ENCODE results near the gene OLFM1.

OLFM1 gene
- 0 reads per million in 2 experiments for total RNA-seq

DNA sequence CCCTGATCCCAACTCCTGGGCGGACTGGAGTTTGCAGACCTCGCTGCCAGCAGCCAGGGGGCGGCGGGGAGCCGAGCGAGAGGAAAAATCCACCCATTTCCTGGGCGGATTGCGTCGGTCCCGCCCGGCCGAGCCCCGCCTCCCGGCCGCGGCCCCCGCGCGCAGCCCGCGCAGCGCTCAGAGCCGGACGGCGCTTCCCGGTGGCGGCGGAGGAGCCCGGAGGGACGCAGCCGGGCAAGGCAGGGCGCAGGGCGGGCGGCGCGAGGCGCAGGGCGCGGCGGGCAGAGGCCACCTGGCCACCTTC is at the start of gene OLFM1:
Gene OLFM1 (plus strand): TSS at position 180 of the 304 bp plus-strand sequence. CDS start 322 bp downstream, outside the sequence.
- no peak for DNase-seq (ENCODE audit: low read depth)

DNA sequence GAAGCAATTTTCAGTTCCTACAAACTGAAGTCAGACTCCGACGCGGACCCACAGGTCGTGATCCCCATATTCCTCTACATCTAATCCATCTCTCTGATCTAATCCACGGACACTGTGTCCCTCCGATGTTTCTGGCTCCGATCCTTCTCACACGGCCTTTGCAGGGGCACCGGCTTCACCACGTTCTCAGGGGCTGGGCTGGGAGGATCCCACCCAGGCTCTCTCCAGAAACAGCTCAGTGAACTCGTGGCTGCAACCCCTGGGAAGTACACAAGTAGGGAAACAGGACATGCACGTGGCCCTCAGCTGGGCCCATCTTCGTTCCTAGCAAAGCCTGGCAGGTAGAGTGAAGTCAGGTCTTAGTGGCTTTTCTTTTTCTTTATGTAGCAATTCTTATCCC is 49.1 kb upstream of the OLFM1 start:
- no peak for DNase-seq (ENCODE audit: low read depth)

- DNase-seq (ENCODE audit: low read depth) = no peak
Measured at GRCh38 chr9:135038826-135039225, 48.6 kb upstream of the OLFM1 start.

- no peak for DNase-seq (ENCODE audit: low read depth)
Measured at GRCh38 chr9:135039266-135039870, 48.1 kb upstream of the OLFM1 start.

DNA sequence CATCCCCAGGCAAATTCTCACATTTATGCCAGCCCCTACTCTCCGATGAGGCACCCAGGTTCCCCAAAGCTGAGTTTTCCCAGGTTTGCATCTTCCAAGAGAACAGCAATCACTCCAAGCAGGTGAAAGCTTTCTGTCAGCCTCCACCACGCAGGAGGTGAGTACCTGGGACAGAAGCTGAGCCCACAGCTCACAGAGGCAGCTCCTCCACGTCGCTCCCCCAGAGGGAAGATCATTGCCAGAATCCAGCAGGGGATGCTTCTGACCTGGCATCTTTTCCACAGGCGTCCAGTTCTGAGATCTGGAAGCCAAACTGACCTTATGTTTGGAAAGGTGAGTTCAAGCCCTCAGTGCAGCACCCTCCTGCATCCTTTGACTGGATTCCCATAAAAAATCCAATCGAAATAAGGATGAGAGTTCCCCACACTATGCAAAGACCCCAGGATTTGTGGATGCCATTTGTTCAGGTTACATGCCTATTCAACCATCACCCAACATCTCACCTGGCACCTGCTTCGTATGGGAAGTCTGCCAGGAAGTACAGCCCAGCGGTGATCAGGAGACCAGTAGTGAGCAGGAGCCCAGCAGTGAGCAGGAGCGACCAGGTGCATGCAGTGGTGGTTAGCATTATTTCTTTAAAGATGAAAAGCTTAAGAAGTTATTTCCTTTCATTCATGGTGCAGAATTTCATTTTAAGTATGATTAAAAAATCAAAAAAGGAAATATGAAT is 47.4 kb upstream of the OLFM1 start:
- no peak for DNase-seq (ENCODE audit: low read depth)

- no peak for DNase-seq (ENCODE audit: low read depth)
Measured at GRCh38 chr9:135040892-135041291, 46.6 kb upstream of the OLFM1 start.

DNA sequence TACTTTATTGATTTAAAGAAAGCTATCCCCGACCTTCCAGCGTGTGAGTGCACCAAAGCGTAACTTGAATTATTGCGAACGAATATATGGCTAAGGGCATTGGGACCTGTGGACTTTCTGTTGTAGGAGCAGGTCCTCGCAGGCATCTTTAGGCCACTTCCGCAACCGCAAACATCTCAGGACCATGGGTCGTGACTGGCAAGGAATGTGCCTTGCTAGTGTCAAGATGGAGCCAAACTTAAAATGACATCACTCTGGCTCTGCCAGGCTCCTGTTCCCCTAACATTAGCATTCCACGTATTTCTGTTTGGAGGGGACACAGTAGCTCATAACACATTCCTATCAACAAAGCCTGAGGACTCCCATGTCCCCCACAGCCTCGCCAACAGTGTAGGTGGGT is 44.1 kb upstream of the OLFM1 start:
- no peak for DNase-seq (ENCODE audit: low read depth)

DNA sequence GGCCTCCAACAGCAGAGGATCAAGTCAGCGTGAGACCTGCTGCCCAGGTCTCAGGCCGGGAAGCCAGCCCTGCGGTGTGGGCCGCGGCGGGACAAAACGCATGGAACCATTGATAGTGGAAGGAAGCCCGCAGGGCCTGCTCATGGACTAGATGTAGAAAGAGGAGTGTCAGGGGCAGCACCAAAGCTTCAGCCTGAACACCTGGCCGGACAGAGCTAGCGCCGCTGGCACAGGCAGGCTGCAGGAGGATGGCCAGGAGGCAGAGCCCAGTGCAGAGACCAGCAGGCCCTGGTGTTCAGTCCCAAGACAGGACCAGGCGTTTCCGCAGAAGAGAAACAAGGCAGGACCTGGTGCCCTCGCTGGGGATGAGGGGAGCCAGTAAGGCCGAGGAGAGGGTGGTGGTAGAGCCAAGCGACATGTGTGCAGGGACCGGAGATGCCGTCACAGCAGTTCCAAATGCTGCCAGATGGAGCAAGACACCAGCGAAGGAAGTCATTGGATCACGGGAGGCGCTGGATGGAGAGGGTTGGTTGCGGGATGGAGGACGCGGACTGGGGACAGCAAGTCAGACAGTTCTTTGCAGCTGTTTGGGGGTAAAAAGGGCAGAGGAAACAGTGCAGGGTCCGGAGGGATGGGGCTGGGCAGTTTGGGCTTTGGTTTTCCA is 42.1 kb upstream of the OLFM1 start:
- no peak for DNase-seq (ENCODE audit: low read depth)

DNA sequence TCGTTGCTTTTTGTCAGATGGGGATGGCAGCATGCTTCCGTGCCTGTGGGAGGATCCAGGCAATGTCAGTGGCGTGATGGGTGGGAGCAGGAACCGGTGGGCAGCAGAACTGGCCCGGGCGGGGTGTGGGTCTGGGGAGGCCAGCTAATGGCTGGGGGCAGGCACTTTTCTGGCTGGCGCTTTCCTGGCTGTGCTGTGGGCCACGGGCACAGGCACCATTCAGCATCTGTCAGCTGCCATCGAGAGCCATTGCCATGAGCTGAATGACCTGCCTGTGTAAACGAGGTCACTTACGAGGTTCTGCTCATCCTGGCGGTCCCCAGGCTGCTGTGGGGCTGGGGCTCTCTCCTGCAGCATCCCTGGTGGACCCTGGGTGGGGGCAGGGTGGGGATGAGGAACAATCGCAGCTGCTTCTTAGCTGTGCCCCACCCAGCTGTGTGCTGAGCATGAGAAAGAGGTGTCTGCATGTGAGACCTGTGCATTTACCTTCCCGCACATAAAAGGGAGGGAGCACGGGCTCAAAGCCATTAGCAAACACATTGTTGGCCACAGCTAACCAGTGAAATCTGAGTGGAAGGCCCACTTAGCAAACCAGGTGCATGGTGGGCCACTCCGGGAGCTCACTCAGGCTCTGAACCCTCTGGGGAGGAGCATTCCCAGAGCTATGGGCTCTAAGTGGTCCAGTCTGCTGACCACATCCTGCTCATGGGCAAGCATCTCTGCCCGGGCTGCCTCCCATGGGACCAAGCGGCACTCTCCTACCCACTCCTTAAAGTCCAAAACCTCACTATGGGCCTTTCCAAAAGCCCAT is 41.3 kb upstream of the OLFM1 start:
- DNase-seq (ENCODE audit: low read depth) = no peak

DNA sequence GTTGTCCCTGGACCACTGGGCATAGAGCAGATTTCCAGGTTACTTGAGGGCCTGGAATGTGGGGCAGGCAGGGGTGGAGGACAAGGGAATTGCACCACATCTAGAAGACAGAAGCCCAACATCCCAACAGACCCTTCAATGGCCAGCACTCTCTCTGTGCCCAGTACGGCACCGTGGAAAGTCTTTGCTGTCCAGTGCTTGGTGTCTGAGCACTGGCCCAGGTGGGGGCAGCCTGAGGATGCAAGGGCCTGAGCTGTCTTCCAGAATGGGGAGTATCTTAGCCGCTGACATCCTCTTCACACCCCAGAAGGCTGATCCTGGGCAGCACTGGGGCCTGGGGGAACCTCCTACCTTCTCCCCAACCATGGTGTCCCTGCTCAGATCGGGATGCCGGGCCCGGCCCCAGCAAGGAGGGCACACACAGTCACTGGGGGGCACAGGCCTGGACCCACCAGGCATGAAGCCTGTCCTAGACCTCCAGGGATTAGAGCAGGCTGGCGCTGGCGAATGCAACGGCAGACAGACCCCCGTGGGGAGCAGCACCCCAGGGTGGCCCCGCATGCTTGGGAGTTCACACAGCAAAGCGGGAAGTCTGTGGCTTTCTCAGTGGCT is 40.6 kb upstream of the OLFM1 start:
- no peak for DNase-seq (ENCODE audit: low read depth)

- DNase-seq (ENCODE audit: low read depth) = no peak
Measured at GRCh38 chr9:135047521-135047920, 39.9 kb upstream of the OLFM1 start.

DNA sequence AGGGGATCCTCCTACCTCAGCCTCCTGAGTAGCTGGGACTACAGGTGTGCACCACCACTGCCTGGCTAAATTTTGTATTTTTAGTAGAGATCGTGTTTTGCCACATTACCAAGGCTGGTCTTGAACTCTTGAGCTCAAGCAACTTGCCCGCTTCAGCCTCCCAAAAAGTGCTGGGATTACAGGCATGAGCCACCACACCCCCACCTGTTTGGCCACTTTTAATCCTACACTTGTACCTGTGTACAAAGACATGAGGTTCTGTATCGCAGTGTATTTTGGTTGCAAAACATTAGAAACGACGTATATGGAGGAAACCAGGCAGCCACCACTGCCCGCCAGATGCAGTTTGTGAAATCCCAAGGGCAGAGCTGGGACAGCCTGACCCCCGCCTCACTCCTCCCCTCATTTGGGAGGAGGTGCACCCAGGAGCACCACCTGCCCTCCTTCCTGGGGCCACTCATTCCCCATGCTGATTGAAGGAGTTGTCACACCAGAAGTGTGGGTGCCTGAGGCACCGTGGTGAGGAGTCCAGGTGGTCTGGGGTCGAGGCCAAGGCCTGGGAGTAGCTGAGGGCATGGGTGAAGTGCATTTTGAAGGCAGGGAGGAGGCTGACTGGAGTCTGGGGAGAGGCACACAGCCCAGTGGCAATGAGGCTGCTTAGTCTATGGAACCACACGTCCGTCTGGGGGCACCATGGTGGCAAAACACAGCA is 39.3 kb upstream of the OLFM1 start:
- no peak for DNase-seq (ENCODE audit: low read depth)

DNA sequence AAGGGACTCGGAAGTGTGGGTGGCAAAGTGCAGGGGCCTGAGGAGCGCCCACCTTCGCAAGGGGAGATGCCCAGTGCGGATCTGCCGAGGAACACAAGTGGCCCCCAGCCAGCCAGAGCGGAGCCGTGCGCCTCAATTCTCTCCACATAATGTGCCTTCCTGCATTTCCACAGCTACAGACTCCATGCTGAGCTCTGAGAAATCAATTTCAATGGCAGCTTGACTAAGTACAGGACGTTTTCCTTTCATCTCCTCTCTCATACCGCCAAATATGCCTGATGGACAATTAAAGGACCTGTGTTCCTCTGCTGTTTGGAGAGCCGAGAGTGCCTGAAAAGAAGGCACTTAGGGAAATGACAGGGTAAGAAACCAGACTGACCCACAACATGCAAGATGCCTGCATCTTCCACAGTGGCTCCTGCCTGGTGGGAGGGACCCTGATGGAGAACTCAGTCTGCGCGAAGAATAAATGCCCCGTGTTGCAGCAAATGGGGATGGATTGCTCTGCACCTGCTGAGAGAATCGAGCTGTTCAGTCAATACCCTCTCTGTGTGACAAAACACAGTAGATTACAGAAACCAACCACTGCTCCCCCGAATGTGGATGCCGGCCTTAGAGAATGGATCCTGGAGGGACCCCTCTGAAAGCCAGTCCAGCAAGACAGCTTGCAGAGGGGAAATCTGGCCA is 38.6 kb upstream of the OLFM1 start:
- DNase-seq (ENCODE audit: low read depth) = no peak

- DNase-seq (ENCODE audit: low read depth) = no peak
Measured at GRCh38 chr9:135049460-135049859, 38.0 kb upstream of the OLFM1 start.

GRCh38 chr9:135050072-135050990 is 37.1 kb upstream of the OLFM1 start:
- no peak for DNase-seq (ENCODE audit: low read depth)

DNA sequence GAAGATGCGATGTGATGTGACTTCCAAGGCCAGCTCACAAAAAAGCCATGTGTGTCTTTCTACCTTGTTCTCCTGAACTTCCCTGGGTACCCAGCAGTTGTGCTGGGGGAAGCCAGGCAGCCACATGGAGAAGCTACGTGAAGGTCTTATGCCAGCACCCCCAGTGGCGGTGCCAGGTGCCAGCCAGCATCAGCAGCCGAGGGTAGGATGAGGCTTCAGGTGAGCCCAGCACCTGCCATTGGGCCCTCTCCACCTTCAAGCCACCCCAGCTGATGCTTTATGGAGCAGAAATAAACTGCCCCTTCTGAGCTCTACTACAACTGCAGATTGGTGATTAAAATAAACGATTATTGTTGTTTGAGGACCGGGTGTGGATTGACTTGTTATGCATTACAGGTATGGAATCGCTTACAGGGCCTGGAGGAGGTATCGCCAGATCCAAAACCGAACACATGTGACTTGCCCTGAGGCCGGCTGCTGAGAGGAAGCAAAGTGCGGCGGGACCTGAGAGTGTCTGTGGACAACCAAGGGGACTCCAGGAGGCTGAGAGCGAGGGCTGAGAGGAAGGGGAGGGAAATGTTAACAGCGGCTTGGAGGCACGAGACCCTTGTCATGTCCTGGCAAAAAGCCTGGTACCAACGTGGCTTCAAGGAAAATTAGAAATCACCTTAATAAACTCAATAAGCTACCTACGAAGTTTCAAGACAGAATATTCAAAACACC is 36.0 kb upstream of the OLFM1 start:
- no peak for DNase-seq (ENCODE audit: low read depth)

DNA sequence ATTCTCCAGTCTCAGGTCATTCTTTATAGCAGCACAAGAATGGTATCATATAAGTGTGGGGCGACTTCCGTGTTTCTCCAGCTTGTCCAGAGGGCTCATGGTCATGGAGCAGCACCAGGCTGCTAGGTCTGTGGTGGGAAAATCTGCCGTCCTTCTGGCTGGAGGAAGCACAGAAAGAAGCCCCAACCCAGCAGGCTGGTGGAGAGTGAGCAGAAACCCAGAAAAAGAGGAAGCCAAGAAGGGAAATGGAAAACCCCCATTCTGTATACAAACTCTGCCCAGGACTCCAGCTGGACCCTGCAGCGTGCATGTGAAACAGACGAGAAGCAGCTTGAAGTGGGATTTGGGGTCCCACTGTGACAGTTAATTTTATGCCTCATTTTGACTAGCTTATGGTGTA is 34.3 kb upstream of the OLFM1 start:
- no peak for DNase-seq (ENCODE audit: low read depth)

- DNase-seq (ENCODE audit: low read depth) = no peak
Measured at GRCh38 chr9:135055181-135055580, 32.3 kb upstream of the OLFM1 start.

GRCh38 chr9:135056541-135056940 is 30.9 kb upstream of the OLFM1 start:
- no peak for DNase-seq (ENCODE audit: low read depth)
